NCI-H1436 (cell line): ENCODE measurements around the gene PSTPIP1.

ENCODE experiments used
- DNase-seq: peaks from one replicate; lab custom pipeline; 2025; lab: John Stamatoyannopoulos, UW

Gene PSTPIP1

GRCh38 chr15:76978522-76979330 lies 16.2 kb upstream of the PSTPIP1 start:
- DNase-seq = no peak

- no peak for DNase-seq
These were observed 15.5 kb upstream of the PSTPIP1 start for GRCh38 chr15:76979331-76979925.

GRCh38 chr15:76979996-76980520 lies 14.9 kb upstream of the PSTPIP1 start:
- no peak for DNase-seq

- no peak for DNase-seq
These were observed 12.6 kb upstream of the PSTPIP1 start for GRCh38 chr15:76982356-76982755.

- no peak for DNase-seq
These were observed 12.2 kb upstream of the PSTPIP1 start for GRCh38 chr15:76982756-76983155.

- DNase-seq = no peak
These were observed 11.1 kb upstream of the PSTPIP1 start for GRCh38 chr15:76983590-76984375.

- DNase-seq = no peak
These were observed 8.2 kb upstream of the PSTPIP1 start for GRCh38 chr15:76986743-76987142.

- DNase-seq = no peak
These were observed 7.7 kb upstream of the PSTPIP1 start for GRCh38 chr15:76987276-76987675.

GRCh38 chr15:76987896-76988860 lies 6.7 kb upstream of the PSTPIP1 start:
- no peak for DNase-seq

- DNase-seq = no peak
These were observed 5.8 kb upstream of the PSTPIP1 start for GRCh38 chr15:76988867-76989780.

- DNase-seq = no peak
These were observed 3.9 kb upstream of the PSTPIP1 start for GRCh38 chr15:76991048-76991447.

- DNase-seq = no peak
These were observed 2.9 kb upstream of the PSTPIP1 start for GRCh38 chr15:76991741-76992645.

- no peak for DNase-seq
These were observed 1.7 kb upstream of the PSTPIP1 start for GRCh38 chr15:76993114-76993725.

- DNase-seq = no peak
These were observed 925 bp upstream of the PSTPIP1 start for GRCh38 chr15:76994001-76994400.

- no peak for DNase-seq
These were observed 430 bp upstream of the PSTPIP1 start for GRCh38 chr15:76994496-76994895.

GRCh38 chr15:76996076-76996525 lies 1.2 kb downstream of the PSTPIP1 start:
- no peak for DNase-seq

- no peak for DNase-seq
These were observed 1.8 kb downstream of the PSTPIP1 start for GRCh38 chr15:76996526-76997401.
